Osteoblast (primary cell): ENCODE results near the gene RGS18. TPM values are rescaled to one million over a fixed set of nuclear protein-coding genes. Genes with fewer than 3 reads are reported as not detected.

ENCODE experiments used
- DNase-seq: peaks from one replicate; pipeline ENCODE4 v3.0.0; 2011; ENCODE audit warnings: low spot score, mixed read lengths; ENCODE audit not compliant: insufficient read length; ENCODE audit errors: missing footprints
- H2AFZ ChIP-seq: 2 replicates; pipeline ENCODE4 v1.6.0; 2011; ENCODE audit warnings: mild to moderate bottlenecking, low read length
- H3K27ac ChIP-seq: 2 replicates; pipeline ENCODE4 v1.5.1; 2011; ENCODE audit warnings: mild to moderate bottlenecking, low read depth, low read length, moderate library complexity
- H3K27me3 ChIP-seq: 2 replicates; pipeline ENCODE4 v1.6.0; 2012; ENCODE audit warnings: mild to moderate bottlenecking, control low read depth, inconsistent platforms, low read length, moderate library complexity; ENCODE audit not compliant: insufficient read depth
- H3K36me3 ChIP-seq: 2 replicates; pipeline ENCODE4 v1.5.1; 2011; ENCODE audit warnings: mild to moderate bottlenecking, low read length, control low read depth, moderate library complexity; ENCODE audit not compliant: insufficient read depth
- H3K4me1 ChIP-seq: 2 replicates; pipeline ENCODE4 v1.5.1; 2011; ENCODE audit warnings: mild to moderate bottlenecking, low read length, control low read depth, moderate library complexity; ENCODE audit not compliant: insufficient read depth
- H3K4me2 ChIP-seq: 2 replicates; pipeline ENCODE4 v1.6.0; 2011; ENCODE audit warnings: mild to moderate bottlenecking, low read length; ENCODE audit not compliant: insufficient read depth
- H3K4me3 ChIP-seq: fragments of 200-600 bp; sonication (generic); 3 replicates; pipeline ENCODE4 v1.5.1; 2012; ENCODE audit warnings: mild to moderate bottlenecking, low read length, inconsistent platforms; ENCODE audit not compliant: insufficient read depth
- H3K79me2 ChIP-seq: 2 replicates; pipeline ENCODE4 v1.6.0; 2012; ENCODE audit warnings: mild to moderate bottlenecking, low read length, control low read depth, inconsistent platforms; ENCODE audit not compliant: insufficient read depth
- H3K9me3 ChIP-seq: 2 replicates; pipeline ENCODE4 v1.5.1; 2011; ENCODE audit warnings: low read depth, low read length, control low read depth
- H4K20me1 ChIP-seq: 2 replicates; pipeline ENCODE4 v1.6.0; 2012; ENCODE audit warnings: mild to moderate bottlenecking, low read length, control low read depth; ENCODE audit not compliant: insufficient read depth
- total RNA-seq: library from RNA; depleted of rRNA; stranded (reverse); fragments of >200 nt; gene quantifications from 2 replicates; pipeline ENCODE4 v1.2.3, GENCODE V29; 2012
- TF ChIP-seq, protein P1 (sequence below): IDR thresholded peaks from 2 replicates; pipeline ENCODE4 v1.5.1; 2011; ENCODE audit warnings: mild to moderate bottlenecking, low read depth, low read length, moderate library complexity; ENCODE audit errors: extremely low read depth

RGS18 gene, protein sequence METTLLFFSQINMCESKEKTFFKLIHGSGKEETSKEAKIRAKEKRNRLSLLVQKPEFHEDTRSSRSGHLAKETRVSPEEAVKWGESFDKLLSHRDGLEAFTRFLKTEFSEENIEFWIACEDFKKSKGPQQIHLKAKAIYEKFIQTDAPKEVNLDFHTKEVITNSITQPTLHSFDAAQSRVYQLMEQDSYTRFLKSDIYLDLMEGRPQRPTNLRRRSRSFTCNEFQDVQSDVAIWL
- total RNA-seq, result 0.36 and 0.88 TPM in 2 replicates

- no peak within 1 kb of the TSS for H3K27ac ChIP-seq
- DNase-seq, result no peak
- no peak within 1 kb of the TSS for H2AFZ ChIP-seq
These were observed at the start of gene RGS18 for GRCh38 chr1:192158181-192158580. Gene RGS18, plus strand, starts transcription at chr1:192158462. Its CDS starts 176 bp downstream, at chr1:192158638.

DNA sequence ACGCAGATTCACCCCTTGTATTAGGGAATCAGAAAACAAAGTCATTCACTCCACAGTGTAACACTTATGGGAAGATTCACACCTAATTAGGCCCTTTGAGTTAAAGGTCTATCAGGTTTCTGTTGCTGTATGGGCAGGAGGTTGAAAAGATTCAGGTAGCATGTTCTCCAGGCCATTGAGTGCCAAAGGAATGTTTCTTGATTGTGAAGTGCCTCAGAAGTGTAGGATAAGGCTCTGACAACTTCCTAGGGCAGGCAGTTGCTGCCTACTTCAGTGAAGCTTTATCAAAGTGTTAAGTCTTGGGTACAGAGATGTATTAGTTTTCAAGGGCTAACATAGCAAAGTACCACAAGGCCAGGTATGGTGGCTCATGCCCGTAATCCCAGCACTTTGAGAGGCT lies 48.7 kb upstream of the RGS18 start:
- Histone ChIP-seq H3K9me3 (no peaks in the 10 kb centered on the region), H3K4me3 (no peak overlapping the region), H3K27ac (no peak overlapping the region), H3K4me1 (peaks cover 10% of the 10 kb centered on the region), H4K20me1 (no peaks in the 10 kb centered on the region), H3K36me3 (no peaks in the 10 kb centered on the region), H3K79me2 (no peaks in the 10 kb centered on the region), H3K27me3 (no peaks in the 10 kb centered on the region), H3K4me2 (no peak overlapping the region), H2AFZ (no peak overlapping the region)
- DNase-seq, result no peak
- TF ChIP-seq, protein P1, sequence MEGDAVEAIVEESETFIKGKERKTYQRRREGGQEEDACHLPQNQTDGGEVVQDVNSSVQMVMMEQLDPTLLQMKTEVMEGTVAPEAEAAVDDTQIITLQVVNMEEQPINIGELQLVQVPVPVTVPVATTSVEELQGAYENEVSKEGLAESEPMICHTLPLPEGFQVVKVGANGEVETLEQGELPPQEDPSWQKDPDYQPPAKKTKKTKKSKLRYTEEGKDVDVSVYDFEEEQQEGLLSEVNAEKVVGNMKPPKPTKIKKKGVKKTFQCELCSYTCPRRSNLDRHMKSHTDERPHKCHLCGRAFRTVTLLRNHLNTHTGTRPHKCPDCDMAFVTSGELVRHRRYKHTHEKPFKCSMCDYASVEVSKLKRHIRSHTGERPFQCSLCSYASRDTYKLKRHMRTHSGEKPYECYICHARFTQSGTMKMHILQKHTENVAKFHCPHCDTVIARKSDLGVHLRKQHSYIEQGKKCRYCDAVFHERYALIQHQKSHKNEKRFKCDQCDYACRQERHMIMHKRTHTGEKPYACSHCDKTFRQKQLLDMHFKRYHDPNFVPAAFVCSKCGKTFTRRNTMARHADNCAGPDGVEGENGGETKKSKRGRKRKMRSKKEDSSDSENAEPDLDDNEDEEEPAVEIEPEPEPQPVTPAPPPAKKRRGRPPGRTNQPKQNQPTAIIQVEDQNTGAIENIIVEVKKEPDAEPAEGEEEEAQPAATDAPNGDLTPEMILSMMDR, result no peak

More at GRCh38 chr1:192158181-192158580, at the start of gene RGS18:
- H3K4me3 ChIP-seq, result no peak within 1 kb of the TSS
- H4K20me1 ChIP-seq, result no peaks in the 10 kb centered on the region
- TF ChIP-seq, protein P1, result no peak
- no peaks in the 10 kb centered on the region for H3K9me3 ChIP-seq
- no peaks in the 10 kb centered on the region for H3K27me3 ChIP-seq
- no peaks in the 10 kb centered on the region for H3K79me2 ChIP-seq
- no peak within 1 kb of the TSS for H3K4me2 ChIP-seq
- no peaks in the 10 kb centered on the region for H3K4me1 ChIP-seq
- no peaks in the 10 kb centered on the region for H3K36me3 ChIP-seq

DNA sequence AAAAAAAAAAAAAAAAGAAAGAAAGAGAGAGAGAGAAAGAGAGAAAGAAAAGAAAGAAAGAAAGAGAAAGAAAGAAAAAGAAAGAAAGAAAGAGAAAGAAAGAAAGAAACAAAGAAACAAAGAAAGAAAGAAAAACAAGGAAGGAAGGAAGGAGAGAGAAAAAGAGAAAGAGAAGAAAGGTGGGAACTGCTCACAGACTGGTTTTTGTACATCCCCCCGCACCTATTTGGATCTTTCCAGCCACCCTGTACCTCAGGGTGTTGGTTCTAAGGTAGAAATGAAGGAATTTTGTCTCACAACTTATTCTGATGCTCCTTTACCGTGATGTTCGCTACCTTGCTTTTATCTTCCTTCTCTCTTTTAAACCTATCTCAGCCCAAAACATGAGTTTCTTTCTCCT lies 43.3 kb upstream of the RGS18 start:
- Histone ChIP-seq H3K79me2 (no peaks in the 10 kb centered on the region), H4K20me1 (no peaks in the 10 kb centered on the region), H3K4me2 (no peak overlapping the region), H3K27ac (no peak overlapping the region), H3K4me3 (no peak overlapping the region), H3K4me1 (no peaks in the 10 kb centered on the region), H2AFZ (no peak overlapping the region), H3K36me3 (no peaks in the 10 kb centered on the region), H3K27me3 (no peaks in the 10 kb centered on the region), H3K9me3 (no peaks in the 10 kb centered on the region)
- DNase-seq, result no peak
- TF ChIP-seq, protein P1, result no peak

- DNase-seq, result no peak
- H3K27me3 ChIP-seq, result no peaks in the 10 kb centered on the region
- H3K4me3 ChIP-seq, result no peak overlapping the region
- no peak overlapping the region for H2AFZ ChIP-seq
- no peaks in the 10 kb centered on the region for H3K9me3 ChIP-seq
- H3K36me3 ChIP-seq, result no peaks in the 10 kb centered on the region
- no peaks in the 10 kb centered on the region for H3K4me1 ChIP-seq
- no peak overlapping the region for H3K27ac ChIP-seq
- no peaks in the 10 kb centered on the region for H3K79me2 ChIP-seq
- no peak overlapping the region for H3K4me2 ChIP-seq
- no peaks in the 10 kb centered on the region for H4K20me1 ChIP-seq
- TF ChIP-seq, protein P1, result no peak
These were observed 39.3 kb upstream of the RGS18 start for GRCh38 chr1:192118881-192119405.
